ENCODE data around the gene SLC10A3. TPM values are rescaled to one million over a fixed set of nuclear protein-coding genes. Genes with fewer than 3 reads are reported as not detected.

The SLC10A3 gene
- total RNA-seq, 4 donors from 2014 or later, result 8.2 to 18.3 (median 15.9) TPM

- TF ChIP-seq CTCF (IDR thresholded peaks at IDR 0.05; ENCODE audit: low read depth), result no peak
Observed at GRCh38 chrX:154515966-154516655, 25.7 kb upstream of the SLC10A3 start, which contains the start of gene FAM3A. TSS of gene FAM3A (minus strand) at chrX:154516232. CDS start at chrX:154515772, 460 bp downstream.

- TF ChIP-seq CTCF (IDR thresholded peaks at IDR 0.05; ENCODE audit: low read depth), result no peak
Observed at GRCh38 chrX:154515090-154515965, 24.9 kb upstream of the SLC10A3 start.

- no peak for TF ChIP-seq CTCF (IDR thresholded peaks at IDR 0.05; ENCODE audit: low read depth)
Observed at GRCh38 chrX:154513716-154514115, 23.3 kb upstream of the SLC10A3 start.

- TF ChIP-seq CTCF (IDR thresholded peaks at IDR 0.05; ENCODE audit: low read depth), result no peak
Observed at GRCh38 chrX:154512879-154513553, 22.6 kb upstream of the SLC10A3 start.

GRCh38 chrX:154511761-154512160 lies 21.3 kb upstream of the SLC10A3 start:
- no peak for TF ChIP-seq CTCF (IDR thresholded peaks at IDR 0.05; ENCODE audit: low read depth)

GRCh38 chrX:154509455-154509854 lies 19.0 kb upstream of the SLC10A3 start:
- TF ChIP-seq CTCF (IDR thresholded peaks at IDR 0.05; ENCODE audit: low read depth), result no peak

GRCh38 chrX:154508384-154508745 lies 17.9 kb upstream of the SLC10A3 start:
- TF ChIP-seq CTCF (IDR thresholded peaks at IDR 0.05; ENCODE audit: low read depth), result no peak
